Activated naive CD4-positive, alpha-beta T cell (primary cell): Measurements from ENCODE around the gene GABRA4.

ENCODE experiments used
- DNase-seq, 4 experiments: peaks; one replicate each; lab custom pipeline; 2025; lab: John Stamatoyannopoulos, UW

GABRA4 gene

DNA sequence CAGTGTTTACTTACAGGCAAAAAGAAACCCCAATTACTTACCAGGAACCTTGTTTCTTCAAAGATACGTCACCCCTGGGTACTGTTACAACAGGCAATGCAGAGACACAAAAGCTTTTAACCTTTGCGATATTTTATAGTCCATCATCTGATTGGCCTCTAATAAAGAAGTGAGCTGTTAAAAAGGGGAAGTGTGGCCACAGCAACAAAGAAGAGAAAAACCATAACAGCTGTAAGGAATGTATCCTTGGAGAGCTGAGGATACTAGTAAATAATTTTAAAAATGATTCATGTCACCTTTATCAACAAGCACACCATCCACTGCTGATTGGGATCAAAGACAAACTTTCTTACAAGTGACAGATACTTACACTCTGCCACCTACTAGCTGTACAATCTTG, 14.1 kb downstream of the GABRA4 start:
- no peak for DNase-seq

DNA sequence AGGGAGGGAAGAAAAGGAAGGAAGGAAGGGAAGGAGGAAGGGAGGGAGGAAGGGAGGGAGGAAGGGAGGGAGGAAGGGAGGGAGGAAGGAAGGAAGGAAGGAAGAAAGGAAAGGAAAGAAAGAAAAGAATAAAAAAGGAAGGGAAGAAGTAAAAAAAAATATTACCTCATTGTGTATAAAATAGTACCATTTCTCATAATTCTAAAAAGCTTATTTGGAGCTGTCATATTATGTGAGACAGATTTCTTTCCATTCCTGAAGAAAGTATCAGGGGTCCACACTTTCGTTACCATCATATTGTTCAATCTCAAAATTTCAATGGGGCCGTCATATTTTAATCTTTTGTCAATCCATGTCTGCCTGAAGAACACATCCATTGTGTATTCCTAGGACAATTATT, 16.1 kb downstream of the GABRA4 start:
- no peak for DNase-seq

DNA sequence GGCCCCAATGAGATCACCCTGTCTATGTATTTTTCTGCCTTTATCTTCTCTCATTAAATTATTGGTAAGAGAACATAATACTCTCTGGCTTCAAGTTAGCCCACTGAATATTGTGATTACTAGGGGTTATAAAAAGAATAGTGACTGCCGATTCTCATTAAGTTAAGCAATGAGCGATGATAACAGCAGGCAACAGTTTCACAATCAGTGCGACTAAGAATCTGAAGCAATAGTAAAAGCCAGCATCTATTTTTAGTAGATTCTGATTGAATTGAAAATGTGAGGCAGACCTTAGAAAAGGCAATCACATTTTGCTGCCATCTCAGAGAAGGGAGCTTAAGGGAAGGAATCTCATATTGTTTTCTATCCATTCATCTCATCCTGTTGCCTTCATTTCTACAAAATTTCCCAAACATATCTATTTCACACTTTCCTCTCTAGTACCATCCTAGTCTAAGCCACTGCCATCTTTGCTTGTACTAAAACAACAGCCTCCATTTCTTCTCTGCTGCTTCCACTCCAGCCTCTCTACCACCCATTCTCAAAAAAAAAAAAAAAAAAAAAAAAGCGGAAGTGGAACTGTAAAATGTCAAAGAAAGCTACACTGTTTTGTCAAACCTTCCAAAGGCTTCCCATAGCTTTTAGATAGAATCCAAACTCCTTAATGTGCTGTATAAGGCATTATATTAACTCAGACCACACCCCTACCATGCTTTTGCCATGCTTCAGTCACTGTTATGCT, 17.4 kb downstream of the GABRA4 start:
- no peak for DNase-seq

DNA sequence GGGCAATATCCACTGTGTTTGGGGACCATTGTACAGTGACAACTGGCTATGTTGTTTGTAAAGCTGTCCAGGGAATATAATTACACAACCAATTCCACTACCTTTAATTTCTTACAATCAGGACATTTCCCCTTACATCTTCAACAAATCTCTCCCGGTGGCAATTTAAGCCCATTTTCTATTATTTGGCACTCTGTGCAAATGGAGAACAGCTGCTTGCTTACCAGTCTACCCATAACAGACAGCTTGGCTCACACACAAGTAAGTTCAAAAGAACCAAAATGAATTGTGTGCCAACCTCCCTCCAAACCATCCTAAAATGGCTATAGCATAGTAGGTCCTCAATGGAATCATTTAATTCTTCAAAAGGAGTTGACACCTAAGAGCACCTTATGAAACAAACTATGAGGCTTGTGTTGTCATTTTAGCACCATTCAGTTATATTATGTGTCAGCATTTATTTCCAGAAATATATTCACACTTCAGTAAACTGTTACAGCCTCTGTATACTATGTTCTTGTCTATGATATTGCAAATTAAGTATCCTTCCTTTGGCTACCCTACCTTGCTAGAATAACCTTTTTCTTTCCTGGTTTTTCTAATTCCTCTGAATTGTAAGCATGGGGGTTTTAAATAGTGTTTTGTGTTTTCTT, 18.4 kb downstream of the GABRA4 start:
- DNase-seq: no peak

DNA sequence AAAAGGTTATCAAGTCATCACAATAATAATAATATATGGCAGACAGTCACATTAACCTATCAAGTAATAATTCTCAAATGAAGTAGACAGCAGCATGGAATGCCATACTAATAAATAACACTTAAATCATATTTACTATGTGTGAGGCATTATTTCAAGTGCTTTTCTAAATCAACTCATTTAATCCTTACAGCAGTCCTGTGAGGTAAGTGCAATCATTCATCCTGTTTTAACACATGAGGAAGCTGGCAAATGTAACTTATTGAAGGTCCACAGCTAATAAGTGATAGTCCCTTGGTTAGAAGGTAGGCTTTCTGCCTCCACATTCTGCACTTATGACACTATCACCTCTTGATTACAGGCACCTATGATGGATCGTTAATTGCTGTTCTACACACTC, 24.5 kb downstream of the GABRA4 start:
- DNase-seq: no peak

DNA sequence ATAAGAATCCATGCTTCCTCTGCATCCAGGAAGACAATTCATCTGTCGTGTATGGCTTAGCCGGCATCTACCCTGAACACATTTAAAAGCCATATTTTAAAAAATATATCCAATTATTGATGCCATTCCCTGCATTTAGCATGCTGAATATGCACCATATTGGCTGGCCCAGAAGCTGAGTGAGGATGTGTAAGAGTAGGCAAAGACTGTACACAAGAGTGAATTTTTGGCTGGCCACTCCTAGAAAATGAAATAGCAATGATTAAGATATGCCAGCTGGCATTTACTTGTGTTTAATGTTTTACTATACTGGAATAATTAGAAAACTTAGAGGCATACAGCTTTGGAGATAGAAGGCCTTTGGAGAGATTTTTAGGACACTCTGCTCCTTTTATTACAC, 25.8 kb downstream of the GABRA4 start:
- DNase-seq: no peak

DNA sequence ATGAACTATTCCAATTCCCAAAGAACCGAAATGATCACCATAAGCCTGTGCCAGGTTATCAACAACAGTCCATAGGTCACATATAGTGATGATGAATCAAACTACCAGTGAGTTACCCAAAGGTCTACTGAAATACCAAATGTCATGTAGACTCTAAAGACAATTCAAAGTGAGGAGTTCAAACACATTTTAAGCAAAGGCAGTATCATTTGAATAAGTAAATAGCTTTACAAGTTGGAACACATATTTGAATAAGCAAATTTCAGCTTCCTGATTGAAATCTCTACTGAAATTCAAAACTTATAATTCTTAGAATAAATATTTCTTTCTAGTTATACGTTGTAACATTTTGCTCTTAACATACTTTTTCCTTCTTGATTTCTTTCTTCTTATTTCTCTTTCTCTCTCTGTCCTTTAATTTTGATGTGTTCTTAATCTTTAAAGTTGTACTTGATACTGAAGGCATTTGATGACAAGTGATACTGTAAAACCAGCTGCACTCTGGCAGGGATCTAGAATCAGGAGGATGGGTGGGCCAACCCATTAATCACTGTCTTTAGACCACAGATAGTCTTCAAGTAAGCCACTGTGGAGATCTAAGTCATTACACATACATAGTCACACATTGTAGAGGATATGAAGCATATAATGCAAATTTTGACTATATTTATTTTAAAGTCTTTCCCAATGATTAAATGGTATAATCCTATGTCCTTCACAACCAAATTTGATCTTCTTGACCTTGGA, 34.5 kb downstream of the GABRA4 start:
- no peak for DNase-seq

DNA sequence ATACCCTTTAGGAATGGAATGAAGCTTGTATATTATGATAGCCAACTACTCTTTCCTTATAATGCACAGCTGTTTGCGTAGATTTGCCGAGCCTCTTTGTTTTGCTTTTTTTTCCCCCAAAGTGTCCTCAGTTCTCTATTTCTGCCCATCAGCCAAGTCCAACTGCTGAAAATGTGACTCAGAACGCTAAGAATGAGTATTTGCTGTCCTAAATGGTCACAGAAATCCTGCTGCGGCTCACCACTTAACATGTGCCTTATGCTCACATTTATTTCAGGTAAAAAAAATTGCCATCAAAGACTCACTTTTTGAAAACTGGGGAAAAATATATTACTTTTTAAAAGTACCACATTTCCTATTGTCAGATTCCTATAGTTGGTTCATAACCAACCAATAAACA, 36.9 kb downstream of the GABRA4 start:
- DNase-seq: no peak

DNA sequence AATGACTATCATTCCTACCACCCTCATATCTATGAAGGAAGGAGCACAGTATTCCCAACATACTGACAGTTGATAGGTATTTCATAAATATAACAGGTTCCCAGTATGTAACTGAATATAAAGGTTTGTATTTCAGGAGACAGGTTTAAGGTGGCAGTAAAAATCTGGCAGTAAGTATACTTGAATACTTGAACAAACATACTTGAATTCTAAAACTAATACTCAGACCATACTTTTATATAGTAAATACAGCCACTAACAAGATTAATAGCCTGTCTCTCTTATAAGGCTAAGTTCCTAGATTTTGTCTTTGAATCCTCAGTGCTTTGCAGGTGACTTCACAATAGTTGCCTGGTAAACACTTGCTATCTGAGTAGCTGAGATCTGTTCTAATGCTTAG, 37.8 kb downstream of the GABRA4 start:
- DNase-seq: no peak

DNA sequence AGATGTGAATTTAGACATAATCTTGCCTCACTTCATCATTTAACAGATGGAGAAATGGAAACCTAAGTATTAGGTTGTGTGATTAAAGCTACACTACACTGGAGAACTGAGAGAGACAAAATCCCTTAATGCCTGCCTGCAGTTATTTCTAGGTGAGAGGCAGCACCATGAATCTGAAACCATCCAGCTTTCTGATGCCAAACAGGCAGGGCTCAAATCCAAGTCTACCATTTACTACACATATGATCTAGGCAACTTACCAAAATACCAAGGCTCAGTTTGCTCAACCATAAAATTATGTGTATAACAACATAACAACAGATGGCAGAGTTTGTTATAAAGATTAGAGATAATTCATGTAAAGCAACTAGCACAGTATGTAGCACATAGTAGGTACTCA, 38.7 kb downstream of the GABRA4 start:
- no peak for DNase-seq

DNA sequence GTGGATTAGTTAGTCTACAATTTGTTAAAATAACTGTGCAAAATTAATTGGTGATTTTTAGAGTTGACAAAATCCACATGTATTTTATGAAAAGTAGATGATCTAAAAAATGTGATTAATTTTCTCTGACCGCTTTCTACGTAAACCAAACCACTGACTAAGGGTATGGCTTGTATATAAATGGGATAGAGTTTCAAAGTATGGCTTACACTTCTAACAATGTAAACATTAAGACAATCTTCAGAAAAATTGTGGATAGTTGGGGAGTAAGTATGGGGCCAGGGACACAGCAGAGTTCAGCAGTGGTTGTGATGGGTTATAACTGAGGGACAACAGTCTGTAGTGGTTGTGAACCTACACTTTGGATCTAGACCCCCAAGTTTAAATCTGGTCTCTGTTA, 39.8 kb downstream of the GABRA4 start:
- DNase-seq: no peak

DNA sequence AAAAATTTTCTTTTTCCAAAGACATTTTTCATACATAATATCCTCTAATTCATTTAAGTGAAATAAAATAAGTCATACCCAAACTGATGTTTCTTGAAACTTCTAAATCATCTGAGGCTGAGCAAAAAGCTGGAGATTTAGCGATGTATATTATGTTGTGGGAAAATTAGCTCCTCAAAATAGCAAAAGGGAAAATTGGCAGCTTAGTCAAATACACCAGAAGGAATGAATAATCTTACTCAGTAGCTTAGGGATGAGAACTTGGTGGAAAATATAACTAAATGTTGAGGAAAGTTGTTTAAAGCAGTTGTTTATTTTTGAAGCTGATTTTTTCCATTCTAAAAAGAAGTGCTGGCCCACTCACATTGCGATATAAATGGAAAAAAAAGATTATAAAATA, 40.9 kb downstream of the GABRA4 start:
- DNase-seq: no peak

DNA sequence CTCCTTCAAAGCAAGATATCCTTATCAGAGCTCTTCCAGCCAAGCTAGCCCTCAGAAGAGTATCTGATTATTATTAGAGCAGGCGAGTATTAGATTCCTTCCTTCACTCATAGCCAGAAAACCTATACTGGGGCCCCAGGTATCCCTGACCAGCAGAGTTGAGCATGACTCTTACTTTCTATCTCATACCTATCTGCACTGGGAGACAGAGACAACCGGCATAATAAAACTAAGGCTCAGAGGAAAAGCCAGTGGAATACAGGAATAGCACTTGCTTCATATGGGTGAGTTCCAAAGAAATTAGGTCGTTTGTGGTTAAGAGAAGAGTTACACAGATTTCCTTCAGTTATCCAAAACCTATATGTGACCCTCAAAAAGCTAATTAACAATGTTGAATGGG, 42.6 kb downstream of the GABRA4 start:
- no peak for DNase-seq

DNA sequence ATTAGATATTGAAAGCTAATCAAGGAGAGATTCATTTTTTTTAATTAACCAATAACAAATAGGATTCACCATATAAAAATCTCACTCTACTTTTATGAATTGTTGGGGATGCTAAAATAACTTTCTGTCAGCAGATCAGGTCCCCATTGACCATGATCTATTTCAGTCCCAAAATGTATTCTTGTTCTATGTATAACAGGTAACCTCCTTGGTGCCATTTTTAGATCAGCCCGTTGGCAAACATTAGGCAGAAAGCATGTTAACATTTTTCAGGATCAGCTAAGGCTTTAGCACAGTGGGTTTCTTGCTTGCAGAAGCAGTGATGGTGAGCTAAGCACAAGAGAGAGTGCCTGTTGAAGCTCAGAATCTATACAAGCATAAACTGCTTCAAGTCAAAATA, 43.6 kb downstream of the GABRA4 start:
- DNase-seq: no peak

DNA sequence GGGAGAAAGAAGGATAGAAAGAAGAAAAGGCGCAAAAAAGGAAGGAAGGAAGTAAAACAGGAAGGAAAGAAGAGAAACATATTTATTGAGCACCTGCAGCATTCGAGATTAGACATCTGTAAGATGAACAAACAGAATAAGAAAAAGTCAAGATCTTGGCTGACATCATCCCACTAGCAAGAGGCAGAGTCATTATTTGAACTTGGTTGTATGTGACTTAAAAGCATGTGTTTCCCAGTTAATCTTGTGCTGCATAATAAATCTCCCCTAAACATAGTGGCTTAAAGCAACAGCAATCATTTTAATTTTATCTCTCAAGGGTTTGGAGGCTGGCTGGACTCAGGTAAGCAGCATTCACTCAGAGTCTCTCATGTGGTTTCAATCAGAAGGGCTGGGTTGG, 45.8 kb downstream of the GABRA4 start:
- no peak for DNase-seq

DNA sequence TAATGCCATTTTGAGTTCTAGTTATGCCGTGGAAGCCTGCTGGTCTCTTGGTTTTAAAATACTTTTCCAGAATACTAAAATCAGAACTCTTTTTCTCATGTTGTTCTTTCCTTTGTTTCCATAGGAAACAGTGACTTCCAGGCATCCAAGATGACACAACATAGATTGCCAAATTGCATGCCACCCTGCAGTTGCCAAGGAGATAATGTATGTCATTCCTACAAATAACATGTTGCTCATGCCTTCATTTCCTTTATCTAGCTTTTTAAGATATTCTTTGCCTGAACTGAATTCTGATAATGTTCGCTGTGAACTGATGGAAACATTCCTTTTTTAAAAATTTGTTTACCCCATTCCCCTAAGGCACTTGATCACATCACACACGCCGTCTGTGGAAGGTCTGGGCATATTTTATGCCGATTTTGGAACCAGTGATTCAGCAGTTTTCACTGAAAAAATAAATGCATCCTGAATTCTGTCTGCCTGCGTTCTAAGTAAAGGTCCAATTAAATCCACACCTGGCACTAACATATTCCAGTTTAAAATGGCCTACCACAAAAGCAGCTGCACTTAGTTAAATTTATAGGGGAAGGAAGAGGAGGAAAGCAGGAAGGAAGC, 46.4 kb downstream of the GABRA4 start:
- no peak for DNase-seq

DNA sequence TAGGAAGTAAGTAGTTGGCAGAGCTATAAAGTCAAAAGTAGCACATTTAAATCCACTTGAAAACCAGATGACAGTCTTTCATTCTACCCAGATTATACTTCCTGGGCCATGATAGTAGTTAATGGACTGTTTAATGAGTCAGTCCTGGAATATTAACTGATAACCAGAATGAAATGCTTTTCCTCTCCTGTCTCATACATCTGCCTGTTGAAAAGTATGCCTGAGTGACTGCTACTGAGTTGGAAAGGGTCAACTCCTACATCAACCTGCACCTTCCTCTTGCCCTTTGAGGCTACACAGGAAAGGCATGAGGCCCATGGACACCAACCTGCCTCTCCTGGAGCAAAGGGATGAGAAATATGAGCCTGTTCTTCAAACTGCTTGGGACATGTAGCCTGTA, 48.3 kb downstream of the GABRA4 start:
- no peak for DNase-seq

DNA sequence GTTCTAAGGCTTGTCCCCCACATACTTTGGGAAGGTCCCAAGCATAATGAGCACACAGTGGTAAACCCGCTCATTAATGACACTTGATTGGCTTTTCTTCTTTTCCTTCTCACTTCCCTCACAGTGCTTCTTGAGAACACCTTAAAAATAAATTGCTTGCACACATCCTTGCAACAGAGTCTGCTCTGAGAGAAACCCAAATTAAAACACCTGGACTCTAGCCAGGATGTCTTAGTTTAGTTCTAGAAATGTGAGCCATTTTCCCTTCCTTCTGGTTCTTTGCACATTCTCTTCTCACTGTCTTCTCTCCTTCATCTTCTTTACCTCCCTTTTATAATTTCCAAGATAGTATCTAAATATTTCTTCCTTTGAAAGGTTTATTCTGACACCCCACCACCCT, 49.0 kb downstream of the GABRA4 start:
- DNase-seq: no peak

DNA sequence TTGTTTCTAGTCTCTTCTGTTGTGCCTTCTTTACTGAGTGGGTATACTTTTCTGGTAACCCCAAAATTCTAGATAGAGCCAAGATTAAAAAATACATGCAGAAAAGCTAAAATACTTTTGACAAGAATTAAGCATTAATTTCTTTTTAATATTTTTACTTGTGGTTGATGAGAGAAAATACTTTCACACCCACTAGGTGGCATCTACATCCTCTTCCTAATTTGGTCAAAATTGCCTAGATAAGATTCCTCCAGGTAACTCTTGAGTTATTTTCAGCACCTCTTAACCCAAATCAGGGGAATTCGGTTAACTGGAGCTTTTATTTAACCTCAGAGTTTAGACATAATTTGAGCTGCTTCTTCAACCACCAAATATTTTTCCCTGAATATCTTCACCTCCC, 55.9 kb downstream of the GABRA4 start:
- DNase-seq: no peak

DNA sequence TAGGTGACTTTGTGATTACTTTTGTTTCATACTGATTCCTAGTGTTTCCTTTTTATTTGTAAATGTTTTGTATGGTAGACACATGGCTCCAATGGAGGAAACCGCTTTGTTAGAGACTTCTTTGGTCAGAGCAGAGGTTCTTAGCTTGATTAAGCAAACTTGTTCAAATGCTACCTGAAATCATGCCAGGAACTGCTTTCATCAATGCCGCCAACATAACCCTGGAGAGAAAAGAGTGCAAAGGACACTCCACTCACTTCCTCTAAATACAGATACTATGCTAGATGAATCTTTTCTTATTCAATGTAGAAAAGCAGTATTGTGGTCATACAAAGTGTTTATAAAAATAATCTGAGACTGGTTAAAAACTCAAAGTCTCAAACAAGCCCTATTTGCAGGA, 58.7 kb downstream of the GABRA4 start:
- no peak for DNase-seq

DNA sequence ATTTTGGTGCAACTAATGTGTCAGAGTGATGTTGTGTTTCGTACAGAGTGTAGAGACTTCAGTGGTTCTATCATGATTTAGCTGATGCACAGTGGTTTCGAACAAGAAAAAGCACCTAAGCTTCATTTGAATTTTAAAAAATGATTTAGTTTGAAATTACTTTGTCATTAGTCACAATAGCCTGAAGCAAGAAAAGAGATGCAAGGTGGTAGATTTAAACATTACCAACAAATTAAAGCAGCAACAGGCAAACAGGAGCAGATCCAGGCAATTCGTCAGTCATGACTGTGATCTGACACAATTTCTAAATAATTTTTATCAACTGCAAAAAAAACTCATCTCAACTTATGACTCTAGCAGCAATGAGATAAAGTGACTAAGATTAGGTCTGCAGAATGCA, 59.7 kb downstream of the GABRA4 start:
- DNase-seq: no peak

DNA sequence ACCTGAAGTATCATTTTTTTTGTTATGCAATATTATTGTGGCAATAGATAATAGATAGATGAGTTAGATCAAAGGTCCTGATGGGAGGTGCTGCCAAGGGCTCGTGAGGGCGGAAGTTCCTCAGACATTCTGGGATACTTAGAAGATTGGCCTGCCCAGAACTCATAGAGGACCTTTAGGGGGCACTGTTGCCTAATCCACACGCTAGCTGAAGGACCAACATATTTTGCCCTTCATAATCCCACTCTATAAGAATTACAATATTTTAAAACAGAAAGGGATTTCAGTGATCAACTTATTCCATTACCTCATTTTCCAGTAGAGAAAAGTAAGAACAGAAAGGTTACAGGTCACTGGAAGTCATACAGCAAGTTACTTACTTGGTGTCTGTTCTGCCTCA, 61.4 kb downstream of the GABRA4 start:
- DNase-seq: no peak

DNA sequence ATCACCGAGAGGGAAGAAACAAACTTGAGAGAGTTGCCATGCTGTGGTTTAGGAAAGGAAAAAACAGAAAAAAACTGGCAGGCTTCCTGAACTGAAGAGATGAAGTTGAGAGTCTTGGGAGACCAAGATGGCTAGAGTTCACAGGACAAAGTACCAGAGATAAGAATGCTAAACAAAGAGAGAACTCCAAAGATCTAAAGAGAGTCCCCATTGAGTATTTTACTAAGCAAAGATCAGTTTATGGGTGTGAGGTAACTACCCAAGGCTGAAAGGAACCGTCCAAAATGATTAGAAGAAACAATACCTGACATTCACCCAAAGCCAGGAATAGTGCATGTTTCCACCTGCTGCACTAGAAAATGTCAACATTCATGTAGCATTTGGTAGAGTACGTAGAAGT, 62.5 kb downstream of the GABRA4 start:
- no peak for DNase-seq
